CD4-positive, alpha-beta T cell treated with Interleukin-15 for 1 hour (primary cell): ENCODE measurements around the gene PHKG1.
"Not testable (repeated sequence)": the region's sequence is repeated elsewhere in the genome, so short reads cannot be mapped to it uniquely, and the experiment has no call there.

Source experiments
- DNase-seq: peaks from one replicate; pipeline ENCODE4 v3.0.0-alpha.2; 2020

Gene PHKG1

GRCh38 chr7:56081626-56082340 is 11.0 kb downstream of the PHKG1 start:
- no peak for DNase-seq

GRCh38 chr7:56080726-56081435 is 11.9 kb downstream of the PHKG1 start:
- not testable (repeated sequence) for DNase-seq

DNA sequence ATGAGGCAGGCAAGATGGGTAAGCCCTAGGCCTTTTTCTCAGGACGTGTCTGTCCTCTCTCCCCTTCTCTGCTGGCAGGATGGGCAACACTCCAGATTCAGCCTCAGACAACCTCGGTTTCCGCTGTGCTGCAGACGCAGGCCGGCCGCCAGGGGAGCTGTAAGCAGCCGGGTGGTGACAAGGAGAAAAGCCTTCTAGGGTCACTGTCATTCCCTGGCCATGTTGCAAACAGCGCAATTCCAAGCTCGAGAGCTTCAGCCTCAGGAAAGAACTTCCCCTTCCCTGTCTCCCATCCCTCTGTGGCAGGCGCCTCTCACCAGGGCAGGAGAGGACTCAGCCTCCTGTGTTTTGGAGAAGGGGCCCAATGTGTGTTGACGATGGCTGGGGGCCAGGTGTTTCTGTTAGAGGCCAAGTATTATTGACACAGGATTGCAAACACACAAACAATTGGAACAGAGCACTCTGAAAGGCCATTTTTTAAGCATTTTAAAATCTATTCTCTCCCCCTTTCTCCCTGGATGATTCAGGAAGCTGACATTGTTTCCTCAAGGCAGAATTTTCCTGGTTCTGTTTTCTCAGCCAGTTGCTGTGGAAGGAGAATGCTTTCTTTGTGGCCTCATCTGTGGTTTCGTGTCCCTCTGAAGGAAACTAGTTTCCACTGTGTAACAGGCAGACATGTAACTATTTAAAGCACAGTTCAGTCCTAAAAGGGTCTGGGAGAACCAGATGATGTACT is 13.1 kb downstream of the PHKG1 start:
- no peak for DNase-seq

DNA sequence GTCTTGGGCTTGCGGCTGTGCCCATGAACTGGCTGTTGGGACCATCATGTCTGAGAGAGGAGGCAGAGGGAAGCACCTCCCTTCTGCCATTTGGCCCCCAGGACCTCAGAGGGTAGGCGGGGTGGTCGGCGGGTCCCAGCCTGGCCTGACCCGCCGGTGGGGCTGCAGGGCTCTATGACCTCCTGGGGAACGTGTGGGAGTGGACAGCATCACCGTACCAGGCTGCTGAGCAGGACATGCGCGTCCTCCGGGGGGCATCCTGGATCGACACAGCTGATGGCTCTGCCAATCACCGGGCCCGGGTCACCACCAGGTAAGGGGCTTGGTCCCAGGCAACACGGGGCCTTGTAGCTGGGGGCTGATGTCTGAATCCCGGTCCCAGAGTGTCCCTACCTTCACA is 14.6 kb downstream of the PHKG1 start:
- DNase-seq, result no peak

- no peak for DNase-seq
Measured at GRCh38 chr7:56077681-56078080, 15.1 kb downstream of the PHKG1 start.

DNA sequence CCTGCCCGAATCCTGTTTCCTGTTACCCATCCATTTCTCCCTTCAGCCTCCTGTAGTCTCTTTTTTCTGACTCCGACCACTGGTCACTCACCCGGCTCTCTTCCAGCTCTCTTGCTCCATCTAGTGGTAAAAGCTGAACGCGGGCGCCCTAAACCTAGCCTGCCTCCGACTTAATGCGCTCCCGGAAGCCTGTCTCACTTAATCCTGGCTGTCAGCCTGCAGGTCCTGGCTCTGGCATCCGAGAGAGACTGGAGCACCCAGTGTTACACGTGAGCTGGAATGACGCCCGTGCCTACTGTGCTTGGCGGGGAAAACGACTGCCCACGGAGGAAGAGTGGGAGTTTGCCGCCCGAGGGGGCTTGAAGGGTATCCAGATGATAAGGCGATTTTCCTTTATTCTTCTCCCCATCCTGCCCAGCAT is 18.4 kb downstream of the PHKG1 start:
- DNase-seq, result peak; percentile 64

DNA sequence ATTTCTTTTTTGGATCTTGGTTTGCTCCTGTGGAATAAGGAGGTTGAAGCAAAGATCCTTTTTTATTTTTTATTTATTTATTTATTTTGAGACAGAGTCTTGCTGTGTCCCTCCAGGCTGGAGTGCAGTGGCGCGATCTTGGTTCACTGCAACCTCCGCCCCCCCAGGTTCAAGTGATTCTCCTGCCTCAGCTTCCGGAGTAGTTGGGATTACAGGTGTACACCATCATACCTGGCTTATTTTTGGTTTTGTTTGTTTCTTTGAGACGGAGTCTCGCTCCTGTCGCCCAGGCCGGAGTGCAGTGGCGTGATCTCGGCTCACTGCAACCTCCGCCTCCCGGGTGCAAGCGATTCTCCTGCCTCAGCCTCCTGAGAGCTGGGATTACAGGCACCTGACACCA is 26.4 kb downstream of the PHKG1 start:
- DNase-seq, result not testable (repeated sequence)

DNA sequence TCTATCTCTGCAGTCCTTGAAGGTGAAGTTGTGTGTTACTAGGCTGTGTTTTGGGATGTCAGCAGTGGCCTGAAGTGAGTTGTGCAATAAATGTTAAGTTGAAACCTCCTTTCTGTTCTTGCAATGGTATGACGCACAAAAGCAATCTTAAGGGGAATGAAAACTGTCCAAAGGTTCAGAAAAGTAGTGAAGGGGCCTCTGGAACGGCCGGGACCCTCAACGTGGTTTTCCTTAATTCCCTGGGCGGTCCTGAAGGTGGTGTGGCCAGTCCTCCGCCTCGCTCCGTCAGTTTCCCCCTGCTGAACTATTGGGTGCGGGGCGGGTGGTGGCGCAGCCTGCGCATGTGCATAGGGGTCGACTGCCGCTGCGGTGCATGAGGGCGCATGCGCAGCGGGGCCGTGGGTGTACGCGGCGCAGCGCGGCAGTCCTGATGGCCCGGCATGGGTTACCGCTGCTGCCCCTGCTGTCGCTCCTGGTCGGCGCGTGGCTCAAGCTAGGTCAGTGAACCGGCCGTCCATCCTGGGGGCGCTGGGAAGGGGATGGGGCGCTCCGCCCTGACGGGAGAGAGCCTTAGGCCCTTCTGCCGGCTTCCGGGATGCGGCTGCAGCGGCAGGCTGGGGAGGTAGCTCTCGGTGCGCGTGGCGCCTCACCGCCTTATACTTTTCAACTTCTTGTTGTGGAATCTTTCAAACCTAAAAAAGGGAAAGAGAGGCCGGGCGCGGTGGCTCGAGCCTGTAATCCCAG is 28.7 kb downstream of the PHKG1 start, which contains the start of gene SUMF2:
Gene SUMF2 (plus strand): TSS at position 405 of the 744 bp plus-strand sequence. CDS start 26 bp downstream, at position 431.
- DNase-seq, result peak; percentile 89

DNA sequence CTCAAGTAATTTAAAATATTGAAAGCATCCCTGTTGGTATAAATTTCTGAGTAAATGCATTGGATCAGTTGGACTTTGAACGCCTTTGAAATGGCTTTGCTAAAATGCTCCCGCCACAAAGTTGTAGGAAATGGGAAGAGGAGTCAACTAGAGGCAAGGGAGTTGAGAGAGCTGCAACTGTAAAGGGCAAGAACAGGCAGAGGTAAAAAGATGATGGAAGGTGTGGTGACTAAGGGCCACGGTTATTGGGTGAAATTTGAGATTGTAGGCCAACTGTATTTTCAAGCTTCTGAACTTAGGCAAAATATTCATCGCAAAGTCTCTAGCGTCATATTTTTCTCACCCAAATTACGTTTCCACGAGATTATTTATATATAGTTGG is 29.3 kb downstream of the PHKG1 start:
- no peak for DNase-seq

- DNase-seq, result no peak
Measured at GRCh38 chr7:56062382-56062781, 30.4 kb downstream of the PHKG1 start.

- no peak for DNase-seq
Measured at GRCh38 chr7:56053993-56054392, 38.8 kb downstream of the PHKG1 start.

DNA sequence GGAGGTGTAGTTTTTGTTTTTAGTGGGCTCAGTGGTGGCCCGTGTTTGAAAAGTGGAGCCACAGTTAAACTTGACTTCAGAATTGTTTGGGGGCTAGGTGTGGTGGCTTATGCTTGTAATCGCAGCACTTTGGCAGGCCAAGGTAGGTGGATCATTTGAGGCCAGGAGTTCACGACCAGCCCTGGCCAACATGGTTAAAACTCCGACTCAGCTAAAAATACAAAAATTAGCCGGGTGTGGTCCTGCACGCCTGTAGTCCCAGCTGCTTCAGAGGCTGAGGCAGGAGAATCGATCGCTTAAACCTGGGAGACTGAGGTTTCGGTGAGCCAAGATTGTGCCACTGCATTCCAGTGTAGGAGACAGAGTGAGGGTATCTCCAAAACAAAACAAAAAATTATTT is 39.4 kb downstream of the PHKG1 start:
- no peak for DNase-seq

DNA sequence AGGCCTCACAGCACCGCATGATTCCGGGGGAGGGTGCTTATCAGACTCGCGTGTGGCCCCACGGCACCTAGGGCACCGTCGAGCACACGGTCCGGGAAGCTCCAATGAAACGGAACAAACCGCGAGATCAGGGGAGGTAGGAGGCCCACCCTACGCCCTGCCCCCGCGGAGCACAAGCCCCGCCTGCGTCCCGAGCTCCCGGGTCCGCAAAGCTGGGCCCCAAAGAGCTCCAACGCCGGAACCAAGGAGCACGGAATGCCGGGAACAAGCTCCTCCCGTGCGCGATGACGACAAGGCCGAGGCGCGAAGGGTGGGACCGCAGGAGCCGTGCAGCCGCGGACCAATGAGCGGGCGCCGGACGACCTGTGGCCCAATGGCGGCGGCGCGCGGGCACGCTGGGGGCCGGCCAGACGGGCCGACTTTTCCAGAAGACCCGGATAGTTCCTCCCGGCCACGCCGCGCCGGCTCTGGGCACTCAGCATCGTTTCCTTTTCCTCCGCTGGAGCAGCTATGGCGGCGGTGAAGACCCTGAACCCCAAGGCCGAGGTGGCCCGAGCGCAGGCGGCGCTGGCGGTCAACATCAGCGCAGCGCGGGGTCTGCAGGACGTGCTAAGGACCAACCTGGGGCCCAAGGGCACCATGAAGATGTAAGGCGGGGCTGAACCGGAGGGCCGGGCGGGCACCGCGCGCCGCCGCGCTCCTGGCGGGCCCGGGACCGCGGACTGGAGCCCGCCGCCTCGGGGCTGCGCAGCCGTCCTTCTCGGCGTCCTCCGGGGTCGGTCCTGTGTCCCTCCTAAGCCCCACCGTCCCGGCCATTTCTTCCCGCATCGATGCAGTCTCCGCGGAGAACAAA is 41.2 kb downstream of the PHKG1 start, which contains the start of the genes CCT6A and PSPH:
Gene CCT6A (plus strand): TSS at position 427 of the 853 bp plus-strand sequence. CDS start 84 bp downstream, at position 511.
Gene PSPH (minus strand): TSS at position 106 of the 853 bp plus-strand sequence. CDS start 30,232 bp downstream, outside the sequence.
- peak; percentile 87 for DNase-seq

- DNase-seq, result no peak
Measured at GRCh38 chr7:56051053-56051338, 41.8 kb downstream of the PHKG1 start.

GRCh38 chr7:56048763-56049162 is 44.0 kb downstream of the PHKG1 start:
- DNase-seq, result not testable (repeated sequence)

DNA sequence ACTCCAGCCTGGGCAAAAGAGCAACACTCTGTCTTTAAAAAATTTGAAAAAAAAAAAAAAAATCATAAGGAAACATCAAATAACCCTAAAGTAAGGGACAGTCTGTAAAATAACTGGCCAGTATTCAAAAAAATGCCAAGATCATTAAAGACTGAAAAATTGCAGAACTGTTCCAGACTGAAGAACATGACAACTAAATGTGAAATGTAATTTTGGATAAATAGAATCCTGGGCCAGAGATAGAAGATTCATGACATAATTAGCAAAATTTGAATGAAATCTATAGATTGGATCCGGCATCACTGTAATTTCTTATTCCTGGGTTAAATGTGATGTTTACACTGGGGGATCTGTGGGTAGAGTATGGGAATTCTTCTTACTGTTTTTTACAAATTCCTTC is 44.5 kb downstream of the PHKG1 start:
- no peak for DNase-seq

- not testable (repeated sequence) for DNase-seq
Measured at GRCh38 chr7:56047446-56048116, 45.2 kb downstream of the PHKG1 start.

DNA sequence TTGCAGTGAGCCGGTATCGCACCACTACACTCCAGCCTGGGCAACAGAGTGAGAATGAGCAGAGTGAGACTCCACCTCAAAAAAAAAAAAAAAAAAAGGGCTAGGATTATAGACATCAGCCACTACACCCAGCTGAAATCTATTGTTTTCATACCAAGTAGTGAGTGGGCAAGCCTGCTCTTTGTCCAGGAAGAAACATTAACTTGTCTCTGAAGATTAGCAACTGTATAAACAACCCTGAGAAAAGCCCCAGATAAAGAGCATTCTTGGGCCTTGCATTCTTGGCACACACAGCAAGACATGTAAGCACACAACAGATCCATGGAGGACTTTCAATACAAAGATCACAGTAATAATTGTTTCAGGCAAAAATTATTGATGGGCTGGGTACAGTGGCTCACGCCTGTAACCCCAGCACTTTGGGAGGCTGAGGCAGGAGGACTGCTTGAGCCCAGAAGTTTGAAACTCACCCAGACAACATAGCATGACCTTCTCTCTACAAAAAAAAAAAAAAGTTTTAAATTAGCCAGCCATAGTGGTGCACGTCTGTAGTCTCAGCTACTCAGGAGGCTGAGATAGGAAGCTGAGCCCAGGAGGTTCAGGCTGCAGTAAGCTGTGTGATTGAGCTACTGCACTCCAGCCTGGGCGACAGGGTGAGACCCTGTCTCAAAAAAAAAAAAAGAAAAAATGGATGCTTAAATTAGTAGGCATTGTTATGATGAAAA is 45.9 kb downstream of the PHKG1 start:
- DNase-seq, result no peak

DNA sequence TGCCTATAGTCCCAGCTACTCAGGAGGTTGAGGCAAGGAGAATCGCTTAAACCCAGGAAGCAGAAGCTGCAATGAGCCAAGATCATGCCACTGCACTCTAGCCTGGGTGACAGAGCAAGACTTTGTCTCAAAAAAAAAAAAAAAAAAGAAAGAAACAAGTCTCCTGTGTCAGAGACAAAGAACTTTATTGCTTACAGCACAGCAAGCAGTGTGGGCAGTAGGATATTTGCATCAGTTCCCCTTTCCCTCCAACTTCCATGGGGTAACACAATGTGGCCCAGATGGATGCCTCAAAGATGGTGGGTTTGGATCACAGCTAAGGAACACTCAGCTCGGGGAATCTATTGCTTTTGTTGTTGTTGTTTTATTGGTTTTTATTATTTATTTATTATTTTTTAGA is 47.0 kb downstream of the PHKG1 start:
- not testable (repeated sequence) for DNase-seq

- no peak for DNase-seq
Measured at GRCh38 chr7:56040730-56041129, 52.0 kb downstream of the PHKG1 start.
